Hematopoietic multipotent progenitor cell treated with erythropoietin and hydrocortisone succinate and interleukin-3 and kit ligand, for 6 days (in vitro differentiated cells): ENCODE data around the gene SPTLC1.
A peak's percentile ranks its signal among the peaks of the same experiment; 100 is the strongest.
"Not testable (repeated sequence)": the region's sequence is repeated elsewhere in the genome, so short reads cannot be mapped to it uniquely, and the experiment has no call there.

Source experiments
- DNase-seq: peaks from one replicate; pipeline ENCODE4 v3.0.0-alpha.2; 2015

The SPTLC1 gene

DNA sequence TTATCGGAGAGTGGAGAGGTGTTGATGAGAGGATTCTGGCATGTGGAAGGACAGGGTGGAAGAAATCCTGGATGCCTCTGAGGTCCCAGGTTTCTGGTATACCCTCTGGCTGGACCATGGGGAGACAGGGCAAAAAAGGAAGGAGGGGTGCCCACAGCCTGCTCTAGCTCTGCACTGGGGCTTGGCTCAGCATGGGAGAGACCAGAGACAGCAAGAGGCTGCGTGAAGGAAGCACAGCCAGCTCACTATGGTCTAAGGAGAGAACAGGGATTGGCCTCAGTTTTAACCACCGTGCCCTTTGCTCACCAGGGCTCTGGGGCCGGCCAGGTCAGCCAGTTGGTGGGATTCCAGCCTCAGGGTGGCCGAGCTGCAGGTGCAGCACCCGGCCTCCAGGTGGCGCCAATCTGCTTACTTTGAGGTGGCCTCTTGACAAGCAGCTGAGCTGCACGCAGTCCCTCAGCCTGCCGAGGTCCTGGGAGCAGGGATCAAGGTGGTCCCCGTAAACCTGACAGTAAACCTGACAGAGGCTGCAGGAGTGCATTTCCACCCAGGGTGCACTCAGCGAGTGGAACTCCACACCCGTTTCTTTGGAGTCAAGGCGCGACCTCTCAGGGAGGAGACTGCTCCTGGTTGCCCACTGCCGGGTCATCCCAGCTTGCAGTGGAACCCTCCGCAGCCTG lies 25.0 kb upstream of the SPTLC1 start:
- DNase-seq = peak; percentile 78

DNA sequence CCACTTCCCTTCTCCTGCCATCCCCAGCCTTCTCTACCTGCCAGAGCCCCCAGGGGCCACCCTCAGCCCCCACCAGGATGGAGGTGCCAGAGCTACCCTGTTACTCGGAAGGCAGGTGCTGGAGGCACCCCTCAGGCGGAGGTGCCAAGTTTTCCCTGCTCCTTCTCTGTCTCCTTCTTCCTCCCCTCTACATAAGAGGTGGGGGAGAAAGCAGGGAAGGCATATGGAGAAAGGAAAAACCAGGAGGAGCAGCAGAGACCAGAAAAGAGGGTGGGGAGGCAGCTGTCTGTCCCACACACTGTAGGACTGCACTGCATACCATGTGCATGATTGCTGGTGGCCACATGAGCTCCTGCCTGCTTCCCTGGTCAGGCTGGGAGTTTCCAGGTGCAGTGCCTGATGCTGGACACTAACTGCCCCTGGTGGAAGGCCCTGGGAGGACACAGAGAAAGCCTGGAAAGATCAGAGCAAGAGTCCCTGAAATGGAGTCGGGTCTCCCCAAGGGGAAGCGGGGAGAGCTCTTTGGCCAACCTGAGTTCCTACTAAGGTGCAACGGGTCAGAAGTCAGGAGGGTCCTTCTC lies 23.8 kb upstream of the SPTLC1 start:
- DNase-seq = not testable (repeated sequence)

DNA sequence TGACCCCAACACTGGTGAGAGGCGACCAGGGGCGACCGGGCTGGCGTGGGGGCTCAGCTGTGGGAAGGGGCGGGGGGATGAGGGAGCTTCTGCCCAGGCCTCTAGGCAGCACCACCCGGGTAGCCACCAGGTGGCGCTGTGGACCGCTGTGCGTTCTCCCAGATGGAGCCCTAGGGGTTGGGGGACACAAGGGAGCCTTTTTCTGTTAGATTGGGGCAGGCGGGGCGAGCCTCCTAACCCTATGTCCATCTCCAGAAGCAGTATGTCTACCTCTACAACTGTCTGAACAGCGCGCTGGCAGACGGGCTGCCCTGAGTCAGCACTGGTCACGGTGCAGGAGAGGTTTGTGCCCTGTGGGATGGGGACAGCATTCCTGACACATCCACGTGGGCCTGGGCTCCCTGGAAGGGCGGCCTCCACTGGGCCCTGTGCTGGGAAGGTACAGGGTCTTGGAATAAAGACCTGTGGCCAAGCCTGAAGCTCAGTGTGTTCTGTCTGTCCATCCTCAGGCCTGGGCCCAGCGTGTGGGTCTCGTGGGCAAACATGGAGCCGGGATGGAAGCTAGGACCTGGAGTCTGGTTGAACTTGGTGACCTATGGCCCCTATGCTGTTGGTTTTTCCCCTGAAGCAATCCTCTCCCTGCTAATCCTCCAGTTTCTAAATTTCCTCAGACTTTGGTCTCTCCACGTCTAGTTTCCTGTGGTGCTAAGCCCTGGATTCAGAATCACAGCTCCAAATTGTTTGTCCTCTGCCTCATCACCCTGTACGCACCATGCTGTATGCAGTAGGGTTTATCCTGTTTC lies 23.1 kb upstream of the SPTLC1 start:
- DNase-seq = peak; percentile 82

DNA sequence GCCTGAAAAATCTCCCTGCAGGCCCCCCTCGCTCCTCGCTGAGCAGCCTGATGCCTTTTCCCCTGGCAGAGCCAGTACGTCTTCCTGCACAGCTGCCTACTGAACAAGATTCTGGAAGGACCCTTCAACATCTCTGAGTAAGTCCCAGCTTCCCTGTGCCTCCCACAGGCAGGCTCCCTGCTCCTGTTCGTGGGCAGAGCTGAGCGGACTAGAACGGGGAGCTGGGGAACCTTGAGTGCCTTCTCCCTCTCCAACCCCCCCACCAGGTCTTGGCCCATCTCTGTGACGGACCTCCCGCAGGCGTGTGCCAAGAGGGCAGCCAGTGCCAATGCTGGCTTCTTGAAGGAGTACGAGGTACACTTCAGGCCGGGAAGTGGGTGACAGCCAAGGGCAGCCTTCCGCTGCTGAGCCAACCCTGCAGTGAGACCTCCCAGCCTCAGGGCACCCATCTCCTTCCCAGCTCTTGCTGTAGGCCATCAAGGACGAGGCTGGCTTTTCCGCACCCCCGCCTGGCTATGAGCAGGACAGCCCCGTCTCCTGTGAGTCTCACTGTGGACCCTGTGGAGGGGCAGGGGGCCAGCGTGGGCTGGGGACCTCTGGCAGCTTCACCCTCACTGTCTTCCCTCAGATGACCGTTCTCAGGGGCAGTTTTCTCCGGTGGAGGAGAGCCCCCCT lies 21.1 kb upstream of the SPTLC1 start:
- DNase-seq = no peak

DNA sequence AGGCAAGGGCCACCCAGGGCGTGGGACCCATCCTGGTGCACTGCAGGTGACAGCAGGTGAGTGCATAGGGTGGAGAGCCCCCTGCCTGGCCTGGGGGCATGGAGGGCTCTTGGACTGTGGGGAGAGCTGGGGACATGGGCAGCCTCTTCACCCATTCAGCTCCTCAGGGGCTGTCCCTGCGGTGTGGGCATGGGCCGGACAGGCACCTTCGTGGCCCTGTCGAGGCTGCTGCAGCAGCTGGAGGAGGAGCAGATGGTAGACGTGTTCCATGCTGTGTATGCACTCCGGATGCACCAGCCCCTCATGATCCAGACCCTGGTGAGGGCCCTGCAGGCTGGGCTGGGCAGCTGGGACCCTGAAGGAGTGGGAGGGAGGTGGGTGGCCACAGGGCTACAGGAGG lies 20.4 kb upstream of the SPTLC1 start:
- no peak for DNase-seq

DNA sequence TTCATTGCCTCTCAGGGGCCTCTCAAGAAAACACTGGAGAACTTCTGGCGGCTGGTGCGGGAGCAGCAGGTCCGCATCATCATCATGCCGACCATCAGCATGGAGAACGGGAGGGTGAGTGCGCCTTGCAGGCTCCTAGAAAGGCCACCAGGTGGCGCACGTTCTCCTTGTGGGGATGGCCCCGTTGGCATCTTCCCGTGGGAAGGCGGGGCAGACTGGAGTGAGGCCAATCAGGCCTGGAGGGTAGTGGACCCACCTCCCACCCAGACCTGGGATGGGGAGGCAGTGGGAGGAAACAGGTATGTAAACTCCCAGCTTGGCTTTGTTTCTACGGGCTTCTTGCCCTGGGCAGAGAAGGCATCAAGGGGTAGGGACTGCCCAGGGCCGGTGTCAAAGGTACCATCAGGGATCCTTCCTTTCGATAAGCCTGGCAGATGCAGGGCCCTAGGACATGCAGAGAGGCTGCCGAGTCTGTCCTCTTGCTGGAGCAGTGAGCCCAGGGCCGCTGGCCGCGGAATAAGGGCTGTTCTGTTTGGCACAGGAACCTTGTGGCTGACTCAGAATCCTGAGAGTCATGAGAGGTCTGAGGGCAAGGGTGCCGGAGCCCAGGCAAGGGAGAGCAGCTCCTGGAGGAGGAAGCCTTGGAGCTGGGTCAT lies 18.9 kb upstream of the SPTLC1 start:
- peak; percentile 86 for DNase-seq

DNA sequence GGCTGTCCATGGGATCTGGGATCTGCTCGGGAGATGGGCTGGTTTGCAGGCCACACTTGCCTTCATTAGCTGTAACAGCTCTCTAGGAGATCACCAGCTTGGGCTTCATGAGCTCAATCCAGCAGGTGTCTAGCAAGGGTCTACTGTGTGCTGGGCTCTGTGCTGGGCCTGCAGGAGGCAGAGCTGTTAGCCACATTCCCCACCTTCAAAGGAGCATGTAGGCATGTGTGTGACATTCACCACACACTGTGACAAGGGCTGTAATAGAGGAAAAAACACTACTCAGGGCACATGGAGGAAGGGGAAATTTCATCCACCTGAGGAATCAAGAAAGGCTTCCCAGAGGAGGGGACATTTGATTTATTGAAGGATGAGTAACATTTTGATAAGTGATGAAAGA lies 17.7 kb upstream of the SPTLC1 start:
- DNase-seq = not testable (repeated sequence)

DNA sequence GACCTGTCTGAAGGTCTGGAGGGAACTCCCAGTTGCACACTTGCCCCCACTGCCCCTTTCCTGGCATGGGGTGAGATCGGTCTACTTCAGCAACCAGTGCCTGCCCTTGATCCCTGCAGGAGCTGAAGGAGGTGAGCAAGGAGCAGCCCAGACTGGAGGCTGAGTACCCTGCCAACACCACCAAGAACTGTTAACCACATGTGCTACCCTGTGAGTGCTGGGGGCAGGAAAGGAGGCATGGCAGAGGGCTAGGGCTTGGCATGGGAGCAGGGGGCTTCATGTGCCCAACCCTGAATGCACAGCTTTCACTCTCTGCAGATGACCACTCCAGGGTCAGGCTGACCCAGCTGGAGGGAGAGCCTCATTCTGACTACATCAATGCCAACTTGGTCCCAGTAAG lies 17.3 kb upstream of the SPTLC1 start:
- DNase-seq = no peak

DNA sequence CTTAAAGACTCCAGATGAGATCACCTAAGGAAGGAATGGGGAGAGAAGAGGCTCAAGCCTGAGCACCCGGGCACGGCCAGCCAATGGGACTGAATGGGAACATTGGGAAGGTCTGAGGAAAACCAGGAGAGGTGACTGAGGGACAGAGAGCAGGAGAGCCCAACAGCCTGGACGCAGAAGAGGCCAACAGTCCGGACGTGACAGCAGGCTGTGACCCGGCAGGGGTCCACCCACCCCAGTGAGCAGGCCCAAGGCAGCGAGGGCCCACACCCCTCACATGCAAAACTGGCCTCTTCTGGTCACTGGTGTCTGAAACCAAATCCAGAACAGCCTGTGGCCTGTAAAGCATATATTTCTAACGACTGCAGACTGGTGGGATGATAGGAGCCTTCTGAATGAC lies 7.6 kb upstream of the SPTLC1 start:
- DNase-seq = no peak

DNA sequence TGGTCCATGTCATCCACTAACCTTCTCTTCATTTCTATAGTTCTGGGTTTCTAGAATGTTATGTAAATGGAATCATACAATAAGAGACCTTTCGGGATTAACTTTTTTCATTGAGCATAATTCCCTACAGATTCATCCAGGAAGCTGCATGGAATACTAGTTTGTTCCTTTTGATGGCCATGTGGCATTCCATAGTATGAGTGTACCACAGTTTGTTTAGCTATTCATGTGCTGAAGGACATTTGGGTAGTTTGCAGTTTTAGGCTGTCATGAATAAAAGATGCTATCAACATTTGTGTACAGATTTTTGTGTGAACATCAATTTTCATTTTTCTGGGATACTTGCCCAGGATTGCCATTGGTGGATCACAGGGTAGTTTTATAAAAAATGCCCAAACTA lies 6.8 kb upstream of the SPTLC1 start:
- no peak for DNase-seq

DNA sequence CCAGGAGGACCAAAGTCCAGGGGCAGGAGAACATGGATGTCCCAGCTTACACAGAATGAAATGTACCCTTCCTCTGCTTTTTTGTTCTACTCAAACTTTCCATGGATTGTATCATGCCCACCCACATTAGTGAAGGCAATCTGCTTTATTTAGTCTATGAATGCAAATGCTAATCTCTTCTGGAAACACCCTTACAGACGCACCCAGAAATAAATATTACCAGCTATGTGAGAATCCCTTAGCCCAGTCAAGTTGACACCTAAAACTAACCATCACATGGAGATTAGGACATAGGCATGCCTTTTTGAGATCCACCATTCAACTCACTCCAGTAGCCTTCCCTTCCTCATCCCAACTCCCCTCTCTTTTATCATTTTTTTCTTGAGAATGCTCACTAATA lies 6.1 kb upstream of the SPTLC1 start:
- no peak for DNase-seq

DNA sequence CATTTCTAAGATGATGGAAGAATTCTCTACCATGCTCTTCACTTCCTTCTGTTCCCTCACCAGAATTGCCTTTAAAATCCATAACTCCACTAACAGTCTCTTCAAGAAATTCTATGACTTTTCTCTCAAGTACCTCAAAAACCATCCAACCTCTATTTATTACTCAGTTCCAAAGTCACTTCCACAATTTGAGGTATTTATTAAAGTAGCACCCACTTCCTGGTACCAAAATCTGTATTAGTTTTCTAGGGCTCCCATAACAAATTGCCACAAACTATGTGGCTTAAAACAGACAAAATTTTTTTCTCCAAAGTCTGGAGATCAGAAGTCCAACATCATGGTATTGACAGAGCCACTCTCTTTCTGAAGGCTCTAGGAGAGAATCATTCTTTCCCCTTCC lies 4.9 kb upstream of the SPTLC1 start:
- DNase-seq = no peak

DNA sequence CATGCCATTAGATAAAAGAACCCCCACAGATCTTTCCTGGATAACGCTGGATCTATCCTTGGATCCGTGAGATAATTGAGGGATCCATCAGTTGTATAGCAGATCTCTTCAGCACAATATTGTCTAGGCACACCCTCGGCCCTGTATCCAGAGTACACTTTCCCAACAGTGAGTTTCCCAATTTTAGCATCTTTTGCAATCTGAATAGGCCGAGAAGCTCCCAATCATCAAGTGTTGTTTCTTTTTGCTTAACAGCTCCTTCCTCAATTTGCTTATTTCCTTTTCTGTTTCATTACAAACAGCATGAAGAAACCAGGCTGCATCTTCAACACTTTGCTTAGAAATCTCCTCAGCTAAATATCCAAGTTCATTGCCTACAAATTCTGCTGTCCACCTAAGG lies 4.4 kb upstream of the SPTLC1 start:
- DNase-seq = no peak

DNA sequence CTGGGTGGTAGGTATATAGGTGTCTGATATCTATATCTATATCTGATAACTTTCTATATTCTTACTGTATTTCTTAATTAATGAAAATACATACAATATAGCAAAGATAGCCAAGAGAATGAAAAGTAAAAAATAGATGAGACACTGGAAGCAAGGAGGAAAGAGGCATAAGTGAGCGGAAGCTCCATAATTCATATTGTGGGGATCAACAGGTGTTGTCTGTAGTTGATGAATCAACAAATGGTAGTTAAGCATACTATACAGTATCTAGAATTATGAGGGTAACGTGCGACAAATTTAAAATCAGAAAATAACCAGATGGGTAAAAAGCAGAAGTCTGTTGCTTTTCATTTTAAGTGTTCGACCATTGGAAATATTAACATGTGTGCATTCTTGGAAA lies 7.1 kb downstream of the SPTLC1 start:
- DNase-seq = no peak

DNA sequence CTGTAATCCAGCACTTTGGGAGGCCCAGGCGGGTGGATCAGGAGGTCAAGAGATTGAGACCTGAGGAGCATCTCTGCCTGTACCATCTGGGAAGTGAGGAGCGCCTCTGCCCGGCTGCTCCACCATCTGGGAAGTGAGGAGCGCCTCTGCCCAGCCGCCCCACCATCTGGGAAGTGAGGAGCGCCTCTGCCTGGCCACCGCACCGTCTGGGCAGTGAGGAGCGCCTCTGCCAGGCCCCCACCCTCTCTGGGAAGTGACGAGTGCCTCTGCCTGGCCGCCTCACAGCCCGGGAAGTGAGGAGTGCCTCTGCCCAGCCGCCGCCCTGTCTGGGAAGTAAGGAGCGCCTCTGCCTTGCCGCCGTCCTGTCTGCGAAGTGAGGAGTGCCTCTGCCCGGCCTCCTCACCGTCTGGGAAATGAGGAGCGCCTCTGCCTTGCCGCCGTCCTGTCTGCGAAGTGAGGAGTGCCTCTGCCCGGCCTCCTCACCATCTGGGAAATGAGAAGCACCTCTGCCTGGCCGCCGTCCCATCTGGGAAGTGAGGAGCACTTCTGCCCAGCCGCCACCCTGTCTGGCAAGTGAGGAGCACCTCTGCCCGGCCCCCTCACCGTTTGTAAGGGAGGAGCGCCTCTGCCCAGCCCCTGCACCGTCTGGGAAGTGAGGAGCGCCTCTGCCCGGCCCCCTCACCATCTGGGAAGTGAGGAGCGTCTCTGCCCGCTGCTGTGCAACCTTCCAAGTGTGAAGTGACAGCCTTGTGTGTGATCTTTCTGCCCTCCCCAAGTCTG lies 9.6 kb downstream of the SPTLC1 start:
- not testable (repeated sequence) for DNase-seq

DNA sequence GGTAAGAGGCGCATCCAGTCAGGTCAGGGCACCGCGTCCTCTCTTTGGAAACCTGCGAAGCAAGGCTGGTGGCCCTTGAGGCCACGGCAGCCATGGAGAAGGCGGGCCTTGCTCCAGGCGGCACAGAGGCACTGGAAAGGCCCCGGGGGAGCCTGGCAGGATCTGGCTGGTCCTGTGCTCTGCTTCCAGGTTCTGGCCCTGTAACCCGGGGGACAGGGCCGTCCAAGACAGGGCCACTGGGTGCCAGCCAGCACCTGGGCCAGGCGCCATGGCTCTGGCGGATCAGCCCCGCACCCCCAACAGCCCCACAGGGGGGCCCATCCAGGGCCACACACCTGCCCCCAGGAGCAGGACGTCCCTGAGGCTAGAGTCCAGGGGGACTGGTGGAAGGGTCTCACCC lies 11.6 kb downstream of the SPTLC1 start:
- not testable (repeated sequence) for DNase-seq

DNA sequence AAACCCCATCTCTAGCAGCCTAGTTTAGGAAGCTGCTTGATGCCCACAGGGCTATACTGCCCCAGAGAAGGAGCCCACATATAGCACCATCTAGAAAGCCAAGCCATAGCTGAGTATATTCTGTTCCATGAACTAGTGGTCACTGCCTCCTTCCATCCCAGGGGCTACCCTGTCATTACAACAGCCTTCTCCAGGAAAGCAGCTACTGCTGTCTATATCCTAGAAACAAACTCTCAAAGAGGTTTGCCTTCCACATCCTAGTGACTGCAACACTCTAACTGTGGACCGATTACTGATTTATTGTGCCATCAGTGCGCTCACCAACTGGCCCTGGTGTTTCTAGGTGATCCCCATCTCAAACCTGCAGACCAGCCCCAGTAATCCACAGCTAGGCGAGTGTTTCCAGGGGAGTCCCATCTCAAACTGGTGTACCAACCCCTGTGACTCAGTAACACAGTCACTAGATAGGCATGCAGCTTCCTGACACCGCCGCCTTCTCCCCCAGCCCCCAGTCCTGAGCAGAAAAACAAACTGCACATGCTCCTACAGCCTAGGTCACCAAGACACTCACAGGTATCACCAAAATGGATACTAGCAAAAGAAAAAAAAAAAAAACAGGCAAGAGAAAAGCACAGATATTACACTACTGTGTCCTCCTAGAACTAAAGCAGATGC lies 14.8 kb downstream of the SPTLC1 start:
- DNase-seq = no peak

DNA sequence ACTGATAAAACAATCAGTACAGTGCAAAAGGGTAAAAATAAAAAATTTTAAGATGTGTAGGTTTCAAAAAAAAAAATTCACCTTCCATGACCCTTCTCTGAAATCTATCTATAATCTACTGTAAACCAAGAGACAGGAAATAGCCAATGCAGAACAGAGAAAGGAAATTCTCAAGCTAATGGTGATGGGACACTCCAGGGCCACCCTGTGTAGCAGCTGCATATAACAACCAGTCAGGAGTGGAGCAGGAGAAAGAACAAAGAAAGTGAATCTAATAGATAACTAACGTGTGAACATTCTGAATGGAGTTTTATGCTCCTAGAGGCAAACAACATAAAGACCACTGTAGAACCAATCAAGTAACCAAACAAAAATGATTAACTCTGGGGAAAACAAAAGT lies 16.6 kb downstream of the SPTLC1 start:
- DNase-seq = no peak

DNA sequence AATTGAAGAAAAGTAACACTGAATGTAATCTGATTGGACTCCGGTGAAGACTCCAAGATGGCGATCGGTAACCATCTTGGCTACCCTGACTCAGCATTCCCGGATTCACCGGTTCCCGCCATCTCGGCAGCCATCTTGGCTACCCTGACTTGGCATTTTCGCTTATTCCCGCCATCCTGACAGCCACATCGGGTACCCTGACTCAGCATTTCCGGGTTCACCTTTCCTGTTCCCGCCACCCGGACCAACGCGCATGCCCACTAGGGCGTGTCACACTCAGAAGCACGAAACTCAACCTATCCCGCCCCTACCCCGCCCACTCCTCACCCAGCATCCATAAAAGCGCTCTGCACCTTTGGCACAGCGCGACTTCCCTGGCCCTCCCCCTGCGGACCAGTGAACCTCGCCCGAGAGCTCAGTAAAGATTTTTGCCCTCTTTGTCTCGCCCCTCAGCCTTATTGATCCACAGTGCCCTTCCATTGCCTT lies 17.2 kb downstream of the SPTLC1 start:
- peak; percentile 75 for DNase-seq

DNA sequence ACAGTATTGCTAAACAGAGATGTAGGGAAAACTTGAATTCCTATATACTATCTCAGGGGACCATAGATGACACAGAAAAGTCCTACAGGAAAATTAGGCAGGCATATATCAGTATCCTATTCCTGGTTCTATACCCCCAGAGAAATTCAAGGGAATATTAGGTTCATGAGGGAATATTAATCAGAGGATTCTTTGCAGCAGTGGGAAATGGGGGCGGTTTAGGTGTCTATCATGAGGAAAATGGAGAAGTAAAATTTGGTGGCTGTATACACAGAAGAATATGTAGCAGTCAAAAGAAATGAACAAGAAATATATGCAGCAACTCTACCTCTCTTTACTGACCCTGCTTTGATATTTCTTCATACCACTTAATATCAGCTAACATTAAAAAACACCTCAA lies 20.0 kb downstream of the SPTLC1 start:
- DNase-seq = no peak

DNA sequence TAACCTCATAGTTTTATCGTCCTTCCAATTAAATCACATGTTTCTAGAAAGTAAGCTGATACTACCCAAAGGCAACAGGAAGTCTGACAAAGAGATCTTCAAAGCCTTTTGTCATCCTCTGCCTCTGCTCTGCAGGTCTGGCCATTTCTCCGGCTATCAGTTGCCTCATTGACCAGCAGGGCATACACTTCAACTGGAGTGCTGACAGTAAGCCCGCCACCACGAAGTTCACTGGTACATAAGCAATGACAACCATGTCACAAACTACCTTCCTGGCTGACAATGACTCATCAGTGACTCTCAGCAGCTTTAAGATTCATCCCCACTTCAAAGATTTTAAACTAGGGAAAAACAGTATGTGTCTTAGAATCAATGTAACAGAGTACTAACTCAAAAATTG lies 20.6 kb downstream of the SPTLC1 start:
- DNase-seq = no peak

DNA sequence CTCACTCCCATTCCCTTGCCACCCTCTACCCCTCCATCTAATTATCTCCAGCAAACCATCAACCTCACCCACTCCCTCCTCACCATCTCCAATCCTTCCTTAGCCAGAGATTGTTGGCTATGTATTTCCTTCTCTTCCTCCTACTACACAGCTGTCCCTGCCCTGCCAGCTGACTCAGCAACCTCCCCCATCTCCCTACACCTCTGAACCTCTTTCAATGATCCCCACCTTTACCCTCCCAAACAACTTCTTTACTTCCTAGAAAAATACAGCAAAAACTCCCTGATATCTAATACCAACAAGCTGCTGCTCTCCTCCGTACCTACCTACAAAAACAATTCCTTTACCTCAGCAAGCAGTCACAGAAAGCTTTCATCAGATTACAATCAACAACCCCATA lies 37.3 kb downstream of the SPTLC1 start:
- no peak for DNase-seq
